ENCODE data around the gene PLEKHA8. TPM values are rescaled to one million over a fixed set of nuclear protein-coding genes. Genes with fewer than 3 reads are reported as not detected.

PLEKHA8 gene
- total and polyA plus RNA-seq, 3 experiments from 2014 or later = 3.7 to 10.0 (median 9.0) TPM

DNA sequence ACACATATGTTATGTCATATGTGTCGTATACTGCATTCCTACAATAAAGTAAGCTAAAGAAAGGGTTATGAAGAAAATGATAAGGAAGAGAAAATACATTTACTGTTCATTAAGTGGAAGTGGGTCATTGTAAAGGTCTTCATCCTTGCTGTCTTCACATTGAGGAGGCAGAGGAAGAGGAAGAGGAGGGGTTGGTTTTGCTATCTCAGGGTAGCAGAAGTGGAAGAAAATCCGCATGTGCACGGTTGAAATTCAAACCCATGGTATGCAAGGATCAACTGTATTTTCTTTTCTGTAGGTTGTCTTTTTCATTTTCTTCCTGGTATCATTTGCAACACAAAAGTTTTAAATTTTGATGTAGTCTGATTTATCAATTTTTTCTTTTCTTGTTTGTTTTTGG lies 6.3 kb downstream of the PLEKHA8 start:
- CTCF ChIA-PET = interaction anchor here (1.5 kb wide), 1 partner anchor 28 kb away, joined by 3 read pairs; no protein-coding TSS in a partner anchor
- Histone ChIP-seq H3K27me3 (ENCODE audit: insufficient read depth, low read length, poor library complexity, severe bottlenecking) (no peaks in the 10 kb centered on the region), H3K4me3 (ENCODE audit: low read length) (no peak overlapping the region), H3K27ac (ENCODE audit: low read depth, low read length) (no peak overlapping the region), H3K9me3 (ENCODE audit: low read length) (no peaks in the 10 kb centered on the region), H3K36me3 (ENCODE audit: insufficient read depth, low read length) (no peaks in the 10 kb centered on the region), H3K4me1 (ENCODE audit: insufficient read depth, low read length) (peaks cover 9% of the 10 kb centered on the region)
- Mint-ChIP-seq H3K27ac (no peak overlapping the region), H3K4me1 (peaks cover 2 to 14% (median 6%) of the 10 kb centered on the region in 3 donors), H3K9me3 (no peaks in the 10 kb centered on the region), H3K4me3 (no peak overlapping the region), H3K27me3 (no peaks in the 10 kb centered on the region), H3K36me3 (peaks cover 0 to 5% (median 2%) of the 10 kb centered on the region in 3 donors)
- DNase-seq = no peak
- POLR2A ChIA-PET = no interaction called here

DNA sequence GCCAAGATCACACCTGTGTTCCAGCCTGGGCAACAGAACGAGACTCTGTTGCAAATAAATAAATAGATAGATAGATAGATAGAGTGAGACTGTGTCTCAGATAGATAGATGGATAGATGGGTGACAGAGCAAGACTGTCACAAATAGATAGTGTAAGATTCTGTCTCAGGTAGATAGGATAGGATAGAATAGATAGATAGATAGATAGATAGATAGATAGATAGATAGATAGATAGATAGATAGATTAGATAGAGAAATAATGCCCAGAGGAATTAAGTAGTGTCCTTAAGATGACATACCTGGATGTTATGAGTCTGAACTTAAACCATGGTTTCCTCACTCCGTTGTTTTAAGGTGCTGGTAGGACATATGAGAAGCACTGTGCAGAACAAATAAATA lies 8.0 kb downstream of the PLEKHA8 start:
- POLR2A ChIA-PET = no interaction called here
- H3K27me3 ChIP-seq (ENCODE audit: insufficient read depth, low read length, poor library complexity, severe bottlenecking) = no peaks in the 10 kb centered on the region
- H3K4me3 ChIP-seq (ENCODE audit: low read length) = no peak overlapping the region
- Mint-ChIP-seq H3K4me3 (no peak overlapping the region), H3K4me1 (peaks cover 6 to 20% (median 15%) of the 10 kb centered on the region in 3 donors), H3K27me3 (no peaks in the 10 kb centered on the region), H3K27ac (no peak overlapping the region), H3K36me3 (peaks cover 0 to 5% (median 2%) of the 10 kb centered on the region in 3 donors), H3K9me3 (no peaks in the 10 kb centered on the region)
- H3K27ac ChIP-seq (ENCODE audit: low read depth, low read length) = no peak overlapping the region
- no peak for DNase-seq
- H3K9me3 ChIP-seq (ENCODE audit: low read length) = no peaks in the 10 kb centered on the region
- no peaks in the 10 kb centered on the region for H3K4me1 ChIP-seq (ENCODE audit: insufficient read depth, low read length)
- no peaks in the 10 kb centered on the region for H3K36me3 ChIP-seq (ENCODE audit: insufficient read depth, low read length)
- CTCF ChIA-PET = interaction anchor here (1.4 to 1.5 kb wide), 2 partner anchors 11 to 26 kb away, joined by 3 read pairs; no protein-coding TSS in a partner anchor

DNA sequence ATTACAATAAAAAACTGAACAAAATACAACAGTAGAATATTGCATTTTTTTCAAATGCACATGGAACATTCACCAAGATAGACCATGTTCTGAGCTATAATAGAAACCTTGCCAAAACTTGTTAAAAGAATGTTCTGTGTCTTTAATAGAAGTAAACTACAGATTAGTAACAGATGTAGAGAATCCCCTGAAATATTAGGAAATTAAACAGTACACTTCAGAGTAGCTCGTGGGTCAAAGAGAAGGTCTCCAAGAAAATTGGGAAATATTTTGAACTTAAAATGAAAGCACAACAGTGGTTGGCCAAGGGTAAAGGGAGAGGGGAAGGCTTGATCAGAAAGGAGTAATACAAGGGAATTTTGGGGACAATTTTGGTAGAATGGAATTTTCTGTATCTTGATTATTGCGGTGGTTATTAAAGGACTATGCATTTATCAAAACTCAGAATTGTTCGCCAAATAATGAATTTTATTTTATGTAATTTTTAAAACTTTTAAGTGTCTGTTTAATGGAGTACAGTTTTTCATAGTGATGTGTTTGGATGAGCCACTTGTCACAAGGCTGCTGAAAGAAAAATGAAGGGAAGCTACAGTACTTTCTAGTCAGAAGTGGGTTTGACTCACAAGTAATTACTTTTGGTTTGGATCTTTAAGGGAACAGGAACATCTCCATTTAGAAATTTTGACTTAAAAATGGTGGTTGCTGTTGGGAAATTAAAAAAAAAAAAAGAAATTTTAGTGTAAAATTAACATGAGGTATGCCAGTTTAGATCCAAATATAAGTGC lies 10.2 kb downstream of the PLEKHA8 start:
- ChIA-PET CTCF (interaction anchor here (0.7 to 0.9 kb wide), 2 partner anchors 8 to 67 kb away, joined by 3 read pairs; no protein-coding TSS in a partner anchor), POLR2A (no interaction called here)
- no peaks in the 10 kb centered on the region for H3K27me3 Mint-ChIP-seq
- no peak for DNase-seq
- H3K4me1 Mint-ChIP-seq = peaks cover 5 to 24% (median 17%) of the 10 kb centered on the region in 3 donors
- no peaks in the 10 kb centered on the region for H3K4me1 ChIP-seq (ENCODE audit: insufficient read depth, low read length)
- no peak overlapping the region for H3K4me3 Mint-ChIP-seq
- peaks cover 0 to 5% (median 2%) of the 10 kb centered on the region in 3 donors for H3K36me3 Mint-ChIP-seq
- H3K27me3 ChIP-seq (ENCODE audit: insufficient read depth, low read length, poor library complexity, severe bottlenecking) = no peaks in the 10 kb centered on the region
- H3K36me3 ChIP-seq (ENCODE audit: insufficient read depth, low read length) = no peaks in the 10 kb centered on the region
- H3K9me3 ChIP-seq (ENCODE audit: low read length) = no peaks in the 10 kb centered on the region
- H3K27ac ChIP-seq (ENCODE audit: low read depth, low read length) = no peak overlapping the region
- no peak overlapping the region for H3K4me3 ChIP-seq (ENCODE audit: low read length)
- no peaks in the 10 kb centered on the region for H3K9me3 Mint-ChIP-seq
- H3K27ac Mint-ChIP-seq = peak overlapping the region in 1 of 8 donors; percentile 10

DNA sequence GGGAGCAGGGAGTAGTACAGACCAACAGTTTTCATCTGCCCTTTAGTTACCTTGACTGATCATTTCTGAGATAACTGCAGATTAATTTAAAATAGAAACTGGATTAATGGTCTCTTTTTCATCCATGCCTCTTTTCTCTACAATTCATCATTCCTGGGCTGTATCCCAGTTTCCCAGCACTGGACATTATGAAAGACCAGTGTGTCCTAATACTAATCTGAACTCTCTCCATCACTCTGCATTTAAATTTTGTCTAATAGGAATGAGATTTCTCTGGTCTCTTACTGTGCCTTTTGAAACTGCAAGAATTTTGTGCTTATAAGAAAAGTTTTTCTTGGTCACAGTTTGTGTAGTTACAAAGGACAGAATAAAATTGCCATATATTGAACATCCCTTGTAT lies 12.7 kb downstream of the PLEKHA8 start:
- Histone ChIP-seq H3K4me1 (ENCODE audit: insufficient read depth, low read length) (no peaks in the 10 kb centered on the region), H3K9me3 (ENCODE audit: low read length) (no peaks in the 10 kb centered on the region), H3K4me3 (ENCODE audit: low read length) (no peak overlapping the region), H3K27ac (ENCODE audit: low read depth, low read length) (no peak overlapping the region), H3K27me3 (ENCODE audit: insufficient read depth, low read length, poor library complexity, severe bottlenecking) (no peaks in the 10 kb centered on the region), H3K36me3 (ENCODE audit: insufficient read depth, low read length) (no peaks in the 10 kb centered on the region)
- Mint-ChIP-seq H3K9me3 (no peaks in the 10 kb centered on the region), H3K4me1 (peaks cover 5 to 24% (median 17%) of the 10 kb centered on the region in 3 donors), H3K27ac (no peak overlapping the region), H3K36me3 (peaks cover 0 to 10% (median 5%) of the 10 kb centered on the region in 3 donors), H3K27me3 (no peaks in the 10 kb centered on the region), H3K4me3 (no peak overlapping the region)
- no peak for DNase-seq
- CTCF ChIA-PET = no interaction called here
- POLR2A ChIA-PET = interaction anchor here (0.6 kb wide), 1 partner anchor 8 kb away, joined by 4 read pairs; no protein-coding TSS in a partner anchor

GRCh38 chr7:30041526-30042269 lies 13.5 kb downstream of the PLEKHA8 start:
- H3K4me1 Mint-ChIP-seq = peaks cover 5 to 24% (median 17%) of the 10 kb centered on the region in 3 donors
- Histone ChIP-seq H3K27ac (ENCODE audit: low read depth, low read length) (no peak overlapping the region), H3K27me3 (ENCODE audit: insufficient read depth, low read length, poor library complexity, severe bottlenecking) (no peaks in the 10 kb centered on the region), H3K36me3 (ENCODE audit: insufficient read depth, low read length) (no peaks in the 10 kb centered on the region), H3K4me1 (ENCODE audit: insufficient read depth, low read length) (no peaks in the 10 kb centered on the region), H3K9me3 (ENCODE audit: low read length) (no peaks in the 10 kb centered on the region), H3K4me3 (ENCODE audit: low read length) (no peak overlapping the region)
- peaks cover 0 to 18% (median 5%) of the 10 kb centered on the region in 3 donors for H3K36me3 Mint-ChIP-seq
- H3K4me3 Mint-ChIP-seq = no peak overlapping the region
- no peak for DNase-seq
- peak overlapping the region in 1 of 8 donors; percentile 29 for H3K27ac Mint-ChIP-seq
- H3K9me3 Mint-ChIP-seq = no peaks in the 10 kb centered on the region
- POLR2A ChIA-PET = no interaction called here
- CTCF ChIA-PET = no interaction called here
- no peaks in the 10 kb centered on the region for H3K27me3 Mint-ChIP-seq

DNA sequence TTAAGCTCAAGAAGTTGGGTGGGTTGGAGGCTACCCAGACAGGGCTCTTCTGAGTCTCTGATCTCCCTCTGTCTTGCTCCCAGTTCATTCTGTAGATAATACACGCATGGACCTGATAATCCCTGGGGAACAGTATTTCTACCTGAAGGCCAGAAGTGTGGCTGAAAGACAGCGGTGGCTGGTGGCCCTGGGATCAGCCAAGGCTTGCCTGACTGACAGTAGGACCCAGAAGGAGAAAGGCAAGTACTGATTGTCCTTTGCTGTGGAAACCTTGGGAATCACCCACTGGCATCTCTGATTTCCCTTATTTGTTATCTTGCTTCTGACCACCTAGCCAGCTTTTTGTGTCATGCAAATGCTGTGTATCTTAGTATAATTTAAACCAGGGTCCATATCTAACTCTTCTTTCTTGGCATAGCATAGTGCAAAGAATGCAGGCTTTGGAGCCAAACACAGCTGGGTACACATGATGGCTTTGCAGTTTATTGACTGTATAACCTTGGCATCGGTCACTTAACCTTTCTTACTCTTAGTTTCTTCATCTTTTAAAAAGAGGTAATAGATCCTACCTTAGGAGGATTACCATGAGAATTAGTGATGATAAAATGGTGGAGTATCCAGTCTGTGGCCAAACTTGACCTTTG lies 18.0 kb downstream of the PLEKHA8 start:
- no peaks in the 10 kb centered on the region for H3K27me3 Mint-ChIP-seq
- peaks cover 0 to 11% (median 7%) of the 10 kb centered on the region in 3 donors for H3K4me1 Mint-ChIP-seq
- no peak for DNase-seq
- peaks cover 6 to 55% (median 16%) of the 10 kb centered on the region in 3 donors for H3K36me3 Mint-ChIP-seq
- H3K4me1 ChIP-seq (ENCODE audit: insufficient read depth, low read length) = no peaks in the 10 kb centered on the region
- no peak overlapping the region for H3K27ac ChIP-seq (ENCODE audit: low read depth, low read length)
- H3K9me3 ChIP-seq (ENCODE audit: low read length) = no peaks in the 10 kb centered on the region
- no peaks in the 10 kb centered on the region for H3K36me3 ChIP-seq (ENCODE audit: insufficient read depth, low read length)
- no peaks in the 10 kb centered on the region for H3K27me3 ChIP-seq (ENCODE audit: insufficient read depth, low read length, poor library complexity, severe bottlenecking)
- peak overlapping the region in 1 of 8 donors; percentile 44 for H3K27ac Mint-ChIP-seq
- no peaks in the 10 kb centered on the region for H3K9me3 Mint-ChIP-seq
- no peak overlapping the region for H3K4me3 ChIP-seq (ENCODE audit: low read length)
- H3K4me3 Mint-ChIP-seq = no peak overlapping the region
- CTCF ChIA-PET = interaction anchor here (1.1 kb wide), 1 partner anchor 10 kb away, joined by 3 read pairs; no protein-coding TSS in a partner anchor
- POLR2A ChIA-PET = no interaction called here

- DNase-seq = no peak
- ChIA-PET CTCF (interaction anchor here (1.1 kb wide), 1 partner anchor 11 kb away, joined by 3 read pairs; no protein-coding TSS in a partner anchor), POLR2A (no interaction called here)
- H3K4me3 Mint-ChIP-seq = no peak overlapping the region
- H3K36me3 Mint-ChIP-seq = peaks cover 6 to 61% (median 16%) of the 10 kb centered on the region in 3 donors
- peaks cover 0 to 7% (median 3%) of the 10 kb centered on the region in 3 donors for H3K4me1 Mint-ChIP-seq
- H3K27ac Mint-ChIP-seq = peak overlapping the region in 2 of 8 donors; percentile 26 to 73
- no peak overlapping the region for H3K27ac ChIP-seq (ENCODE audit: low read depth, low read length)
- H3K9me3 ChIP-seq (ENCODE audit: low read length) = no peaks in the 10 kb centered on the region
- H3K4me1 ChIP-seq (ENCODE audit: insufficient read depth, low read length) = no peaks in the 10 kb centered on the region
- H3K36me3 ChIP-seq (ENCODE audit: insufficient read depth, low read length) = no peaks in the 10 kb centered on the region
- no peaks in the 10 kb centered on the region for H3K9me3 Mint-ChIP-seq
- no peak overlapping the region for H3K4me3 ChIP-seq (ENCODE audit: low read length)
- no peaks in the 10 kb centered on the region for H3K27me3 ChIP-seq (ENCODE audit: insufficient read depth, low read length, poor library complexity, severe bottlenecking)
- H3K27me3 Mint-ChIP-seq = no peaks in the 10 kb centered on the region
These were observed 18.9 kb downstream of the PLEKHA8 start for GRCh38 chr7:30047124-30047523.

All from CD8-positive, alpha-beta memory T cell (primary cell).